H1 (cell line): ENCODE measurements around the gene IRF3.
A peak's percentile ranks its signal among the peaks of the same experiment; 100 is the strongest.

ENCODE experiments used
- BRCA1 ChIP-seq: IDR thresholded peaks from 2 replicates; pipeline ENCODE4 v1.6.1; 2012; ENCODE audit warnings: low read depth, low read length, improper control_type of control experiment
- EP300 ChIP-seq, 2 experiments: IDR thresholded peaks; 1 replicate in 1 of 2; 2 replicates in 1 of 2; pipeline ENCODE4 v1.6.1; 2011 to 2012; ENCODE audit warnings: low read depth in 2 of 2, low read length in 2 of 2, mild to moderate bottlenecking in 2 of 2, borderline replicate concordance in 1 of 2, inconsistent platforms in 1 of 2, moderate library complexity in 1 of 2
- GABPA ChIP-seq: IDR thresholded peaks from 2 replicates; pipeline ENCODE4 v1.6.1; 2011; ENCODE audit warnings: mild to moderate bottlenecking, low read length, moderate library complexity, borderline replicate concordance; ENCODE audit not compliant: insufficient read depth
- GTF2F1 ChIP-seq: IDR thresholded peaks from 2 replicates; pipeline ENCODE4 v1.6.1; 2012; ENCODE audit warnings: low read depth, low read length, improper control_type of control experiment, borderline replicate concordance
- HDAC2 ChIP-seq, 2 experiments: fragments of 300-600 bp in 1 of 2; sonication (generic) in 1 of 2; IDR thresholded peaks; 2 replicates each; pipeline ENCODE4 v1.6.1; 2011 to 2012; ENCODE audit warnings: low read depth in 2 of 2, low read length in 2 of 2, mild to moderate bottlenecking in 2 of 2, moderate library complexity in 2 of 2, borderline replicate concordance in 1 of 2, inconsistent platforms in 1 of 2
- JUND ChIP-seq: IDR thresholded peaks from 2 replicates; pipeline ENCODE4 v1.6.1; 2011; ENCODE audit warnings: mild to moderate bottlenecking, improper control_type of control experiment, low read length
- KDM4A ChIP-seq: IDR thresholded peaks from one replicate; pipeline ENCODE4 v1.7.1; 2012; ENCODE audit warnings: low read depth, mild to moderate bottlenecking, moderate library complexity, low read length, inconsistent platforms; ENCODE audit not compliant: severe bottlenecking
- KDM5A ChIP-seq: fragments of 200-600 bp; IDR thresholded peaks from 2 replicates; pipeline ENCODE4 v1.7.1; 2012; ENCODE audit warnings: mild to moderate bottlenecking, low read length, inconsistent platforms, mixed read lengths
- POLR2AphosphoS5 ChIP-seq: IDR thresholded peaks from 2 replicates; pipeline ENCODE4 v1.6.1; 2011; ENCODE audit warnings: low read depth, low read length
- SRF ChIP-seq: IDR thresholded peaks from 2 replicates; pipeline ENCODE4 v1.6.1; 2011; ENCODE audit warnings: mild to moderate bottlenecking, low read depth, low read length, moderate library complexity
- TEAD4 ChIP-seq: IDR thresholded peaks from 2 replicates; pipeline ENCODE4 v1.6.1; 2012; ENCODE audit warnings: low read depth, low read length, inconsistent platforms, mixed read lengths
- TF ChIP-seq, protein P1 (sequence below), 3 experiments: IDR thresholded peaks; 1 replicate in 2 of 3; 2 replicates in 1 of 3; pipeline versions ENCODE4 v1.5.1 to v1.6.1; 2011; ENCODE audit warnings: low read length in 3 of 3, mild to moderate bottlenecking in 3 of 3, inconsistent platforms in 2 of 3, low read depth in 1 of 3, moderate library complexity in 1 of 3; ENCODE audit not compliant: insufficient read depth in 1 of 3; ENCODE audit errors: control extremely low read depth in 1 of 3

DNA sequence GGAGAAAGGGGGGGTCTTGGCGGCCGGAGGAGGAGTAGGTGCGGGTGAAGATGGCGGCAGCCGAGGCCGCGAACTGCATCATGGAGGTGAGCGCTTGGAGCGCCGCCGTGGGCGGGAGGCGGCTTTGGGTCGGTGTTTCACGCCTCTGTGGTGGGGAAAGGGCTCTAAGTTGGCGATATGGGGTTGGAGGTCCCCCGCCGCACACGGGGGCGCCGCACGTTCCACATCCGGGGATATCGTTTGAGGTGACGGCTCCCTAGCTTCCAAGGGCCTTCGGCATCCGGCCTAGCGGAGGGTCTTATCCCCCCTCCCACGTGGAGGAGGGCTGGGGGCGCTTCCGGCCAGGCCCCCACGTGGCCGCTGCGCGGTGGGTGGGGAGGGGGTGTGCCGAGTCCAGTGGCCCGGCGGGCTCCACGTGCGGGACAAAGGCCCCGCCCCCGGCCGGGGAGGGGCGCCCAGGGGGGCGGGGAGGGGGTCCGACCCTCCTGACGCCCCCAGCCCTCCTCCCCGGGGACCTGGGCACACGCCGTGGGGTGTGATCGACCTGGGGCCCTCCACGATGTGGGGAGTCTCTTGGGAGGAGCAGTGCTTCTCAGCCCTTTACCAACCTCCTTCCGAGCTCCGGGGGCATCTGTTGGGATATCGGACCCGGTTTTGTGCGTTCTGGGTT, 11.7 kb upstream of the IRF3 start, which contains the start of gene PRMT1:
- TF ChIP-seq, protein P1, sequence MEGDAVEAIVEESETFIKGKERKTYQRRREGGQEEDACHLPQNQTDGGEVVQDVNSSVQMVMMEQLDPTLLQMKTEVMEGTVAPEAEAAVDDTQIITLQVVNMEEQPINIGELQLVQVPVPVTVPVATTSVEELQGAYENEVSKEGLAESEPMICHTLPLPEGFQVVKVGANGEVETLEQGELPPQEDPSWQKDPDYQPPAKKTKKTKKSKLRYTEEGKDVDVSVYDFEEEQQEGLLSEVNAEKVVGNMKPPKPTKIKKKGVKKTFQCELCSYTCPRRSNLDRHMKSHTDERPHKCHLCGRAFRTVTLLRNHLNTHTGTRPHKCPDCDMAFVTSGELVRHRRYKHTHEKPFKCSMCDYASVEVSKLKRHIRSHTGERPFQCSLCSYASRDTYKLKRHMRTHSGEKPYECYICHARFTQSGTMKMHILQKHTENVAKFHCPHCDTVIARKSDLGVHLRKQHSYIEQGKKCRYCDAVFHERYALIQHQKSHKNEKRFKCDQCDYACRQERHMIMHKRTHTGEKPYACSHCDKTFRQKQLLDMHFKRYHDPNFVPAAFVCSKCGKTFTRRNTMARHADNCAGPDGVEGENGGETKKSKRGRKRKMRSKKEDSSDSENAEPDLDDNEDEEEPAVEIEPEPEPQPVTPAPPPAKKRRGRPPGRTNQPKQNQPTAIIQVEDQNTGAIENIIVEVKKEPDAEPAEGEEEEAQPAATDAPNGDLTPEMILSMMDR (IDR thresholded peaks at IDR 0.05; ENCODE audit: control extremely low read depth in 1 of 3, insufficient read depth in 1 of 3, low read depth in 1 of 3, low read length in 3 of 3): no peak
- TF ChIP-seq KDM4A (peak; percentile 37), TEAD4 (no peak), EP300 (IDR thresholded peaks at IDR 0.05; ENCODE audit: borderline replicate concordance in 1 of 2, low read depth in 2 of 2, low read length in 2 of 2) (no peak), HDAC2 (IDR thresholded peaks at IDR 0.05; ENCODE audit: borderline replicate concordance in 1 of 2, low read depth in 2 of 2, low read length in 2 of 2) (no peak; a peak in 1 of 4 replicates), SRF (no peak), KDM5A (no peak), POLR2AphosphoS5 (peak; percentile 95), GTF2F1 (no peak), GABPA (no peak), BRCA1 (peak; percentile 38; the same call in 1 of the 2 replicates), JUND (0 out of 2 replicates have a peak, but pooled peaks have one; percentile 9)
